Common myeloid progenitor, CD34-positive (primary cell): Measurements from ENCODE around the gene THSD1.

Experiments used
- CTCF ChIA-PET: fragments of 350-600 bp; sonication (Branson Sonifier 250); formaldehyde crosslinking; loops from one replicate; lab custom pipeline; 2021; ENCODE audit warnings: antibody characterized with exemption; lab: Charles Lee
- POLR2A ChIA-PET: fragments of 350-600 bp; sonication (Branson Sonifier 250); formaldehyde crosslinking; loops from one replicate; lab custom pipeline; 2021; ENCODE audit warnings: antibody characterized with exemption; lab: Charles Lee
- DNase-seq, 3 donors: peaks; one replicate each; pipeline versions ENCODE4 v3.0.0 to v3.0.0-alpha.2; 2013
- H3K27ac ChIP-seq, 2 experiments: 1 replicate in 1 of 2; 2 replicates in 1 of 2; pipeline ENCODE4 v1.7.0; 2013; ENCODE audit warnings: inconsistent platforms in 2 of 2, low read length in 2 of 2, mild to moderate bottlenecking in 2 of 2, low read depth in 1 of 2, moderate library complexity in 1 of 2; ENCODE audit not compliant: severe bottlenecking in 2 of 2, insufficient read depth in 1 of 2, poor library complexity in 1 of 2
- H3K27me3 ChIP-seq, 5 experiments: replicated peaks in 2 of 5; 1 replicate in 3 of 5; 2 replicates in 2 of 5; pipeline versions ENCODE4 v1.6.1 to v1.7.0; 2013; ENCODE audit warnings: low read length in 4 of 5, mild to moderate bottlenecking in 2 of 5, moderate library complexity in 2 of 5, inconsistent platforms in 1 of 5; ENCODE audit not compliant: insufficient read depth in 5 of 5, control insufficient read depth in 4 of 5
- H3K36me3 ChIP-seq, 4 experiments: 1 replicate in 2 of 4; 2 replicates in 2 of 4; pipeline versions ENCODE4 v1.6.1 to v1.7.0; 2013; ENCODE audit warnings: low read length in 3 of 4, control low read depth in 1 of 4, mild to moderate bottlenecking in 1 of 4; ENCODE audit not compliant: control insufficient read depth in 4 of 4, insufficient read depth in 4 of 4
- H3K4me1 ChIP-seq, 4 experiments: 1 replicate in 3 of 4; 2 replicates in 1 of 4; pipeline versions ENCODE4 v1.6.1 to v1.7.1; 2013; ENCODE audit warnings: low read length in 3 of 4, mild to moderate bottlenecking in 3 of 4, control low read depth in 1 of 4, inconsistent platforms in 1 of 4, moderate library complexity in 1 of 4; ENCODE audit not compliant: control insufficient read depth in 4 of 4, insufficient read depth in 4 of 4; ENCODE audit errors: control extremely low read depth in 1 of 4
- H3K4me3 ChIP-seq, 7 experiments: 1 replicate in 4 of 7; 2 replicates in 3 of 7; pipeline versions ENCODE4 v1.5.1 to v1.7.0; 2013; ENCODE audit warnings: mild to moderate bottlenecking in 7 of 7, low read length in 6 of 7, moderate library complexity in 6 of 7, inconsistent platforms in 2 of 7, low read depth in 2 of 7, control low read depth in 1 of 7; ENCODE audit not compliant: insufficient read depth in 4 of 7, control insufficient read depth in 1 of 7; ENCODE audit errors: extremely low read depth in 1 of 7
- H3K9me3 ChIP-seq, 5 experiments: 1 replicate in 4 of 5; 2 replicates in 1 of 5; pipeline versions ENCODE4 v1.6.1 to v1.7.1; 2013; ENCODE audit warnings: low read length in 4 of 5, mild to moderate bottlenecking in 2 of 5, inconsistent platforms in 1 of 5, low read depth in 1 of 5, moderate library complexity in 1 of 5; ENCODE audit not compliant: control insufficient read depth in 4 of 5, insufficient read depth in 2 of 5; ENCODE audit errors: control extremely low read depth in 1 of 5
- WGBS: methylation state at CpG from one replicate; pipeline ENCODE4 v1.1.5; 2013; ENCODE audit not compliant: insufficient coverage; 5-methylcytosine and 5-hydroxymethylcytosine counted together

Gene THSD1

GRCh38 chr13:52395704-52396103 is 10.3 kb downstream of the THSD1 start:
- WGBS, result 95% methylated on average over 4 of the region's 4 CpGs
- Histone ChIP-seq H3K4me3 (no peak overlapping the region), H3K9me3 (no peaks in the 10 kb centered on the region), H3K36me3 (no peaks in the 10 kb centered on the region), H3K27ac (no peak overlapping the region), H3K27me3 (no peaks in the 10 kb centered on the region), H3K4me1 (peaks cover 0 to 7% (median 6%) of the 10 kb centered on the region in 4 experiments)
- DNase-seq, result no peak
- ChIA-PET CTCF (no interaction called here), POLR2A (no interaction called here)

GRCh38 chr13:52394586-52394985 is 11.4 kb downstream of the THSD1 start:
- POLR2A ChIA-PET, result no interaction called here
- 89% methylated on average over 2 of the region's 2 CpGs for WGBS
- Histone ChIP-seq H3K9me3 (no peaks in the 10 kb centered on the region), H3K4me1 (peaks cover 0 to 7% (median 6%) of the 10 kb centered on the region in 4 experiments), H3K27ac (no peak overlapping the region), H3K36me3 (no peaks in the 10 kb centered on the region), H3K4me3 (no peak overlapping the region), H3K27me3 (no peaks in the 10 kb centered on the region)
- CTCF ChIA-PET, result interaction anchor here (0.7 kb wide), 1 partner anchor 13 kb away, joined by 3 read pairs; no protein-coding TSS in a partner anchor
- DNase-seq, result no peak

- WGBS, result 83% methylated on average over 2 of the region's 8 CpGs
- H3K4me1 ChIP-seq, result peaks cover 0 to 7% (median 6%) of the 10 kb centered on the region in 4 experiments
- H3K27ac ChIP-seq, result no peak overlapping the region
- no peak overlapping the region for H3K4me3 ChIP-seq
- H3K27me3 ChIP-seq, result no peaks in the 10 kb centered on the region
- H3K9me3 ChIP-seq, result no peaks in the 10 kb centered on the region
- DNase-seq, result no peak
- CTCF ChIA-PET, result interaction anchor here (1.0 kb wide), 1 partner anchor 11 kb away, joined by 3 read pairs; no protein-coding TSS in a partner anchor
- H3K36me3 ChIP-seq, result no peaks in the 10 kb centered on the region
- POLR2A ChIA-PET, result no interaction called here
Measured at GRCh38 chr13:52393572-52394357, 12.2 kb downstream of the THSD1 start.

GRCh38 chr13:52387721-52388120 is 18.3 kb downstream of the THSD1 start:
- DNase-seq, result no peak
- no peak overlapping the region for H3K4me3 ChIP-seq
- no peaks in the 10 kb centered on the region for H3K27me3 ChIP-seq
- ChIA-PET POLR2A (no interaction called here), CTCF (no interaction called here)
- H3K4me1 ChIP-seq, result no peaks in the 10 kb centered on the region
- no peak overlapping the region for H3K27ac ChIP-seq
- no peaks in the 10 kb centered on the region for H3K36me3 ChIP-seq
- H3K9me3 ChIP-seq, result peaks cover 0 to 2% (median 0%) of the 10 kb centered on the region in 5 experiments

GRCh38 chr13:52385870-52386269 is 20.1 kb downstream of the THSD1 start:
- H3K9me3 ChIP-seq, result peaks cover 0 to 2% (median 0%) of the 10 kb centered on the region in 5 experiments
- no peaks in the 10 kb centered on the region for H3K27me3 ChIP-seq
- POLR2A ChIA-PET, result no interaction called here
- H3K36me3 ChIP-seq, result no peaks in the 10 kb centered on the region
- no peak for DNase-seq
- 100% methylated on average over 1 of the region's 4 CpGs for WGBS
- no peaks in the 10 kb centered on the region for H3K4me1 ChIP-seq
- no peak overlapping the region for H3K4me3 ChIP-seq
- H3K27ac ChIP-seq, result no peak overlapping the region
- CTCF ChIA-PET, result interaction anchor here (0.7 to 1.7 kb wide), 2 partner anchors 33 to 42 kb away, joined by 3 to 4 read pairs; no protein-coding TSS in a partner anchor

- no peak for DNase-seq
- POLR2A ChIA-PET, result no interaction called here
- no peak overlapping the region for H3K4me3 ChIP-seq
- H3K27me3 ChIP-seq, result no peaks in the 10 kb centered on the region
- no peaks in the 10 kb centered on the region for H3K36me3 ChIP-seq
- WGBS, result no CpG with 5 or more reads among the region's 1 CpG
- CTCF ChIA-PET, result interaction anchor here (1.6 kb wide), 1 partner anchor 9 kb away, joined by 3 read pairs; no protein-coding TSS in a partner anchor
- H3K27ac ChIP-seq, result no peak overlapping the region
- H3K4me1 ChIP-seq, result no peaks in the 10 kb centered on the region
- peaks cover 0 to 2% (median 0%) of the 10 kb centered on the region in 5 experiments for H3K9me3 ChIP-seq
Measured at GRCh38 chr13:52383366-52383765, 22.6 kb downstream of the THSD1 start.

- WGBS, result 98% methylated on average over 21 of the region's 22 CpGs
Measured at GRCh38 chr13:52378312-52378711, 27.7 kb downstream of the THSD1 start.

More at GRCh38 chr13:52378312-52378711, 27.7 kb downstream of the THSD1 start:
- ChIA-PET CTCF (no interaction called here), POLR2A (no interaction called here)
- Histone ChIP-seq H3K27me3 (no peaks in the 10 kb centered on the region), H3K4me3 (no peak overlapping the region), H3K4me1 (no peaks in the 10 kb centered on the region), H3K9me3 (no peaks in the 10 kb centered on the region), H3K36me3 (no peaks in the 10 kb centered on the region), H3K27ac (no peak overlapping the region)
- no peak for DNase-seq
